K562 treated with DMSO at 1 percent for 4 hours (cell line): Measurements from ENCODE around the gene PRR3. TPM values are rescaled to one million over a fixed set of nuclear protein-coding genes. Genes with fewer than 3 reads are reported as not detected.

Source experiments
- total RNA-seq: library from RNA; unstranded; fragments of 300-600 nt; gene quantifications from 2 replicates; pipeline ENCODE4 v1.2.3, GENCODE V29; 2022; ENCODE audit not compliant: insufficient read depth

The PRR3 gene
- 7.8 and 8.7 TPM in 2 replicates for total RNA-seq

DNA sequence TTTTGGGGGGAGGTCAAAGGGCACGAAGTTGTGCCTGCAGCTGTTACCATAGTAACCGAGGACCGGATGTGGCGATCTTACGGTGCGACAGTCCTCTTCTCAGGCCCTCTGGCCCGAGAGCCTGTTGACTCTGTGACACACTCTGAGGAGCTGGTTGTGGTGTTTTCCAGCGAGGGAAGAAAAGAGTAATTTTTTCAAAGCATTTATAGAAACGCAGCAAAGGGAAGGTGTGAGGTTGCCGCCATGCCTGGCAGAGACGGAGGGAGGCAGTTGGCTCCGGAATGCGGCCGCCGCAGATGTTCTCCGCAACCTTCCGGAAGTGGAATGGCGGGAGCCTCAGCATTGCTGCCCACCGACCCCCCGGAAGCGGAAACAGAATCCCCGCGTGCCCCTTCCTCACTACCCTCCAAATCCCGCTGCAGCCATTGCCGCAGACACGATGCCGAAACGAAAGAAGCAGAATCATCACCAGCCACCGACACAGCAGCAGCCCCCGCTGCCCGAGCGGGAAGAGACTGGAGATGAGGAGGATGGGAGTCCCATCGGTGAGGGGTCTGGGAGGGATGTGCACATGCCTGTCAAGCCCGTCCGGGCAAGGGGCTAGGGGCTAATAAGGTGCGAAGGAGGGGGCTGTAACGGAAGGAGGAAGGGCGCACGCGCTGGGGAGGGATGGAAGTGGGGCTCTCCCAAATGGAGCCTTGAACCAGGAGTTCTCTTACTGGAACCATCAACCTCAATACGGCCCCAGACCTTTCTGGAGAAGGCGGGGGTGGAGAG is at the start of gene PRR3:
TSS of gene PRR3 (plus strand) at position 390 of the 777 bp plus-strand sequence. CDS start at position 440, 50 bp downstream.

DNA sequence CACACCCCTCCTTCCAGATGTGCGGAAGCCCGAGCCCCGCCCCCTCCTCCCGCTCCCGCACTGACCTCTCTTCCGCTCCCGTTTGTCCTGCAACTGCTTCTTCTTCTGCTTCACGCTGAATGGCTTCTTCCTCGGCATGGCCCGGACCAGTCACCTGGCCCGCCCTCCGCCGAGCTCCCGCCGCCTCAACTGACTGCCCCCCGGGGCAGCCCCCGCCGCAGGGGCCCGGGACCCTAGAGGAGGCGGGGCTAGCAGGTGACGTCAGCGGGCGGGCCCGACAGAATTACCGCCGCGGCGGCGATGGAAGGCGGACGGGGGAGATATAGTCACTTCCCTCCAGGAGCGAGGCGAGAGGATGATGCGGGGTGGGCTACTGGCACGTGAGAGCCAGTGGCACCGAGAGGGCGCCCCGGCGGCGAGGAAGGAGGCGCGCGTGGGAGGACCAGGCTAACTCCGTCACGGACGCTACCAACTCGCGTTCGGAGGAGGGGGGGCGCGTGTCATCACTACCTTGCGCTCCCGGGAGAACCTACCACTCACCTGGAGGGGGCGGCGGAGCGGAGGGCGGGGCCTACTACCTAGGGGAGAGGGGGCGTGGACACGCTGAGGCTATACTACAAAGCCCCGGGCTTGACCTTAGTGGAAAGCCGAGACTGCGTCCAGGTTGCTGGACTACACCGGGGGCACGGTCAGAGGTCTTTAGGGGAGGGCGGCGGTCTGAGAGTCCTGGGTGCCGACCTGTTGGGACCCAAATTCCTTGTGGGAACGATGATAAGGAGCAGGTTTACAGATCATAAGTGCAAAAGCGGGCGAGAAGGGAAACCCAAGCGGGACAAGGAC is 809 bp upstream of the PRR3 start, which contains the start of gene GNL1:
TSS of gene GNL1 (minus strand) at position 424 of the 840 bp plus-strand sequence. CDS start at position 138, 286 bp downstream.

DNA sequence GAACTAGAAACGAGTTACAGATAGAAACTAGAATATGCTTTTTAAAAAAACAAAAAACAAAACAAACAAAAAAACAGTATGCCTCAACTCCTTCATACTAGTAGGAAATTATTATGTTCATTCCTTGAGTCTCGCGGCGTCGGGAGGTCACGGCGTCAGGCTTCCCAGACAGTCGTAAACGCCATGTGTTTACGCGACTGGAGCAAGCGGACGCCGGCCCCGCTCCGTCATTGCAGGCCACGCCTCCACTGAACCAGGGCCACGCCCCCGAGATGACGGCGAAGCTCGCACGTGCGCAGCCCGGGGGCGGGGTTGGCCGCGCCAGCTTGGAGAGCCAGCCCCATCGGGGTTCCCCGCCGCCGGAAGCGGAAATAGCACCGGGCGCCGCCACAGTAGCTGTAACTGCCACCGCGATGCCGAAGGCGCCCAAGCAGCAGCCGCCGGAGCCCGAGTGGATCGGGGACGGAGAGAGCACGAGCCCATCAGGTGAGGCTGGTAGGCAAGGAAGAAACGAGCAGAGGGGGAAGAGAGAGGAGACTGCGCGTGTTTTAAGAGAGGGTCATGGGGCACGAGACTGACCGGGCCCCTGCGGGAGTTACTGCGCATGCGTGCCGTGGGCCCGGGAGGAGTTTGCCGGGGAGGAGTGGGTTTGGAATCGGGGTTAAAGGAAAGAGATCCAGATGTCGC is 14.1 kb downstream of the PRR3 start, which contains the start of gene ABCF1:
TSS of gene ABCF1 (plus strand) at position 368 of the 687 bp plus-strand sequence. CDS start at position 414, 46 bp downstream.

Other genes starting within 250 kb of the PRR3 start
- 6.6 and 13.8 TPM in 2 replicates for gene TRIM39, start 230.4 kb upstream of the PRR3 start, total RNA-seq
- gene RPP21, start 212.1 kb upstream of the PRR3 start, total RNA-seq, result 194 and 243 TPM in 2 replicates
- gene HLA-E, start 67.8 kb upstream of the PRR3 start, total RNA-seq, result 110 and 121 TPM in 2 replicates
- 41.6 and 44.0 TPM in 2 replicates for gene GNL1, start 806 bp upstream of the PRR3 start, total RNA-seq
- gene ABCF1, start 14.1 kb downstream of the PRR3 start, total RNA-seq, result 87.2 and 92.7 TPM in 2 replicates
- gene PPP1R10, start 59.9 kb downstream of the PRR3 start, total RNA-seq, result 20.4 and 26.4 TPM in 2 replicates
- 86.9 and 98.3 TPM in 2 replicates for gene MRPS18B, start 60.5 kb downstream of the PRR3 start, total RNA-seq
- 3.0 and 4.6 TPM in 2 replicates for gene ATAT1, start 69.6 kb downstream of the PRR3 start, total RNA-seq
- 25.0 and 26.8 TPM in 2 replicates for gene C6orf136, start 89.8 kb downstream of the PRR3 start, total RNA-seq
- gene DHX16, start 115.7 kb downstream of the PRR3 start, total RNA-seq, result 46.5 and 54.7 TPM in 2 replicates
- 80.7 and 94.0 TPM in 2 replicates for gene PPP1R18, start 129.3 kb downstream of the PRR3 start, total RNA-seq
- 23.6 and 32.0 TPM in 2 replicates for gene NRM, start 133.7 kb downstream of the PRR3 start, total RNA-seq
- gene MDC1, start 160.0 kb downstream of the PRR3 start, total RNA-seq, result 57.9 and 63.3 TPM in 2 replicates
- gene TUBB, start 163.1 kb downstream of the PRR3 start, total RNA-seq, result 1,432 and 1,624 TPM in 2 replicates
- 294 and 327 TPM in 2 replicates for gene FLOT1, start 185.4 kb downstream of the PRR3 start, total RNA-seq
- gene IER3, start 187.3 kb downstream of the PRR3 start, total RNA-seq, result 45.5 and 66.2 TPM in 2 replicates